Cerebellar nuclear complex (tissue), 1 donor: ENCODE measurements around the gene C1QTNF12.

Source experiments
- DNase-seq, 2 experiments: peaks; one replicate each; lab custom pipeline; 2025; lab: John Stamatoyannopoulos, UW

The C1QTNF12 gene

GRCh38 chr1:1240822-1241587 lies 5.5 kb downstream of the C1QTNF12 start:
- DNase-seq = no peak

DNA sequence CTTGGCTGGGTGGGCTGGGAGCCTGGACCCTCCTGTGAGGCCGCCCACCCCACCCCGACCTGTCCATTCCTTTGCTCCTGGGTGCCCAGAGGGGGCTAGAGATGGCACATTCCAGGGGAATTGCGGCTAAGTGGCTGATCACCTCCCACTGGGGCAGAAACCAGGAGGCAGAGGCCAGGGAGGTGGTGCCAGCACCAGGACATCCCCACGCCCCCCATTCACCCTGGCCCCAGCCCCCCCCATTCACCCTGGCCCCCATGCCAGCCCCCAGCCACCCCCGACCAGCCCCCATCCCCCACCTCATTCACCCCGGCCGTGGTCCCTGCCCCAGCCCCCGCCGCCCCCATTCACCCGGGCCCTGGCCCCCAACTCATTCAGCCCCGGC lies 6.2 kb downstream of the C1QTNF12 start:
- no peak for DNase-seq

- no peak for DNase-seq
Measured at GRCh38 chr1:1239614-1240347, 6.7 kb downstream of the C1QTNF12 start.

- no peak for DNase-seq
Measured at GRCh38 chr1:1239227-1239613, 7.3 kb downstream of the C1QTNF12 start.

- DNase-seq = no peak
Measured at GRCh38 chr1:1238702-1239178, 7.8 kb downstream of the C1QTNF12 start.

DNA sequence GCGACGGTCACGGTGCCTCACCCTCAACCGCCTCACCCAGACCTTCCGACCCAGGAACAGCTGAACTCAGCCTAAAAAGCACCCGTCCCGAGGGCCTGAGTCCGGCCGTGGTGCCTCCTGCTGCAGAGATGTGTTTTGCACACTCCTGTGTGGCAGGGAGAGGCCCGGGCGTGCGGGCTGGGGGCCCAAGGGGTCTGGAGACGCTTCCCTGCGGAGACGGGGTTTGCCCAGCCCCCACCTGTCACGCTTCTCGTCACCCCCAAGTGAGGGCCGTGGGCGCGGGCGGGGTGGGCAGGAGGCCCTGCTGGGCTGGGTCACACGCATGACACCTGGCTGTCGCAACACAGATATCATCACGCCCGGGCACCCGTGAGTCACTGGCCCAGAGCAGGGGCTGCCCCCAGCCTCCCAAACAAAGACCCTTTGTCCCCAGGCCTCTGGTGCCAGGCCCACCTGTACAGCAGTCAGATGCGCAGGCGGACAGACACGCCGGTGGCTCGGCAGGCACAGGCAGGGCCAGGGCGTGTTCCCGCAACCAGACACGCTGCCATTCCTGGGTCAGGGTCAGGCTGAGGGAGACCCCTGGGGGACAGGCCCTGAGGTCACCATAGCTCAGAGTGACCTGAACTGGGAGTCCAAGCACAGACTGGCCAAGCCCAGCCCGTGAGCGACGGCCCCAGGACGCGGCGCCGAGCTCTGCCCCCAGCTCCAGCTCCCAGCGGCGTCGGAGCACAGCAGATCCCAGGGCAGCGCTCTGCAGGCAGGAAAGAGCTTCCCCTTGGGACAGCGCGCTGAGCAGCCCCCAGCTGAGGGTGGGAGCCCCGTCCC lies 8.4 kb downstream of the C1QTNF12 start:
- no peak for DNase-seq

DNA sequence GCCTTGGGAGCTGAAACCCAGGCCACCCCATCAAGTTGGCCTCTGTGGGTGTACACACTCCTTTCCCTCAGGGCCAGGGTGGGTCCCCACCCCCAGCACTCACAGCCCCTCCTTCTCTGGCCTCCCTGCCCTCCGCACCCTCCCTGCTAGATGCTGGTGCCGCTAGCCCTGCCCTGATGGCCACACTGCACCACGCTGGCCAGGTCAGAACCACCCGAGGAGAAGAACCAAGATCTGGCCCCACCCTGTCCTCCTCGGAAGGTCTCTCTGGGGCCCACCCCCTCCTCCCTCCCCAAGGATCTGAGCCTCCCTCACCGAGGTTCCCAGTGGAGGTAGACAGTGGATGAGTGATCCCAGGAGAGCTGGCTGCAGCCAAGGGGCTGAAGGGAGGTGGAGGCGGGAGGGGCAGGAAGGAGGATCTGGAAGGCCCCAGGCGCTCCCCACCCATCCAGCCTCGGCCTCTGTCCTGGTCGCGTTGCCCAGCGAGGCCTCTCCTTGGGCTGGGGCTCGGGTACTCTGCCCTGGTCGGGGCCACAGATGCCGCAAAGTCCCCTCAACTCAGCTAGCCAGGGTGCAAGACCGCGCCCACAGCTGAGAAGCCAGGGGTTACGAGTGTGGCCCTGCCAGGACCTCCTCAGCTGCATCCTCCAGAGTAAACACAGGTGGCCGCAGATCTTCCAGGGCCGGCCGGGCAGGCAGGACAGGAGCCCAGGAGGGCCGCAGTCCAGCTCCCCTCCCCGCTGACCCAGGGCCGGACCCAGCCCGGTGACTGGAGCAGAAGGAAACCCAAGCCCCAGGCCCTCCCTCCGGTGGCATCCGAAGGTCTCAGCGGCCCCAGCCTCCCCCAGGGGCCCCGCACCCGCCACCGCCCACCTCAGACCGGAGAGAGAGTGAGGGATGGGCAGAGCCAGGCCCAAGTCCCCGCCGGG lies 9.3 kb downstream of the C1QTNF12 start:
- no peak for DNase-seq

- DNase-seq = no peak
Measured at GRCh38 chr1:1236176-1236763, 10.3 kb downstream of the C1QTNF12 start.

- DNase-seq = no peak
Measured at GRCh38 chr1:1235016-1235744, 11.3 kb downstream of the C1QTNF12 start.

- no peak for DNase-seq
Measured at GRCh38 chr1:1234180-1234808, 12.2 kb downstream of the C1QTNF12 start.

DNA sequence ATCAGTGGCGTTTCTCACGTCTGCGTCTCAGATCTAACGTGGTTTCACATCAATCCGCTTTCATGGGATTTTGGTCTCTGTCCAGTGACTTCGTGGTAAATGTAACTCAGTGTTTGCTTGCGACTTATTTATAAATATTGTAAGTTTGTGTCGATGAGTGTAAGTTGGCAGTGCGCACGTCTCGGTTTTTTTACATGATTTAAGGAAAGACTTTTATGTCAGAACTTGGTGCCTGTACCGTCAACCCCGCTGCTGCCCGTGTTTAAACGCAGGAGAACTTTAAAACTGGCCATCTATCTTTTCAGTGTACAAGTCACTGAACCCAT lies 13.0 kb downstream of the C1QTNF12 start:
- no peak for DNase-seq

GRCh38 chr1:1232796-1233566 lies 13.5 kb downstream of the C1QTNF12 start:
- DNase-seq = no peak

- no peak for DNase-seq
Measured at GRCh38 chr1:1232208-1232795, 14.2 kb downstream of the C1QTNF12 start, which contains the start of gene B3GALT6. B3GALT6 (plus strand) TSS chr1:1232237; CDS start chr1:1232279, 42 bp downstream.

- peak; percentile 35 to 48 for DNase-seq
Measured at GRCh38 chr1:1231400-1232207, 14.9 kb downstream of the C1QTNF12 start, which contains the start of gene SDF4. SDF4 (minus strand) TSS chr1:1232001; CDS start chr1:1228772, 3,229 bp downstream.

DNA sequence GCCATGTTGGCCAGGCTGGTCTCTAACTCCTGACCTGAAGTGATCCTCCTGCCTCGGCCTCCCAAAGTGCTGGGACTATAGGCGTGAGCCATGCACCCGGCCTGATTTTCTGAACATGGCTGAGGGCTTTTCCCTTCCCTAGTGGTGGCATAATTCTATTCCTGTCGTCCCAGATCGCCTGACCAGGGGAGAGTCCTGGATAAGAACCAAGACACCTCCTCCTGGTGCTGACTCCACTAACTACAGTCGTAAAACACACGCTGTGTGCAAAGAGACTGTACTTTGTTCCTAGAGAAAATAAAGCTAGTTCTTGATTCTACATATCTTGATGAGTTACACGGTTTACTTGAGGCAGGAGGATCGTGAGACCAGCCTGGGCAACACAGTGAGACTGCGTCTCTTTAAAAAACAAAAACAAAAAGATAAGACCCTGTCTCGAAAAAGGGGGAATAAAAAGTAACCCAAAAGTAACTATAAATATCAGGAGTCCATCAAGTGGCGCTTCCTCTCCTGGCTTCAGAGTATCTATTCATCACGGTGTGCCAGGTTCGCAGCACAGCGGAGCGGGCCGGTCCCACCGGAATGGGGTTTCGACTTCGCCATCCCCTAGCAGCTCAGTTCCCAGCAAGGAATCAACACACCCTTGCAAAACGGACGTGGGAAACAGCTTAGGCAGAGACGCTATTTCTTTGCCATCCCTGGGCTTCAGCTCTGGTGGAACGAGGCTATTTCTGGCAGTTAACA lies 15.7 kb downstream of the C1QTNF12 start:
- DNase-seq = no peak

- no peak for DNase-seq
Measured at GRCh38 chr1:1229770-1230169, 16.8 kb downstream of the C1QTNF12 start.
